Panc1 (cell line): ENCODE results near the gene EP400. TPM values are rescaled to one million over a fixed set of nuclear protein-coding genes. Genes with fewer than 3 reads are reported as not detected.

ENCODE experiments used
- ATAC-seq: fragments of 200-7000 bp; cut with Tn5 transposase; 2 replicates; pipeline ENCODE4 v1.9.1; 2020; ENCODE audit warnings: mild to moderate bottlenecking, moderate library complexity
- BruUV-seq: library from RNA; stranded (reverse); fragments of 400-500 nt; replicated peaks from 2 replicates; lab custom pipeline; 2021; lab: Mats Ljungman, UMichigan
- CTCF ChIA-PET: fragments of 300-600 bp; sonication (Branson Sonifier 250); formaldehyde crosslinking; loops from one replicate; lab custom pipeline; 2022; ENCODE audit warnings: antibody characterized with exemption; lab: Charles Lee
- POLR2A ChIA-PET: fragments of 300-600 bp; sonication (Branson Sonifier 250); formaldehyde crosslinking; loops from one replicate; lab custom pipeline; 2022; ENCODE audit warnings: antibody characterized with exemption; lab: Charles Lee
- DNase-seq: peaks from one replicate; pipeline ENCODE4 v3.0.0-alpha.2; 2010; ENCODE audit warnings: low read depth, low spot score
- H3K27ac ChIP-seq: 2 replicates; pipeline ENCODE4 v1.5.1; 2011; ENCODE audit warnings: mild to moderate bottlenecking, low read length, inconsistent platforms
- H3K27me3 ChIP-seq: fragments of 200-500 bp; sonication (Bioruptor generic); 2 replicates; pipeline ENCODE4 v1.6.0; 2014; ENCODE audit warnings: low read length, inconsistent platforms; ENCODE audit not compliant: control insufficient read depth, insufficient read depth
- H3K36me3 ChIP-seq: fragments of 200-500 bp; sonication (Bioruptor generic); 2 replicates; pipeline ENCODE4 v1.5.1; 2014; ENCODE audit warnings: inconsistent platforms, mild to moderate bottlenecking, low read length, moderate library complexity; ENCODE audit not compliant: control insufficient read depth, insufficient read depth
- H3K4me1 ChIP-seq: 2 replicates; pipeline ENCODE4 v1.5.1; 2011; ENCODE audit warnings: inconsistent platforms, mild to moderate bottlenecking, low read length, moderate library complexity; ENCODE audit not compliant: control insufficient read depth, insufficient read depth
- H3K4me3 ChIP-seq, 2 experiments: 2 replicates each; pipeline ENCODE4 v1.5.1; 2011 to 2012; ENCODE audit warnings: low read depth in 2 of 2, low read length in 2 of 2, mild to moderate bottlenecking in 2 of 2, inconsistent platforms in 1 of 2, moderate library complexity in 1 of 2
- H3K9me3 ChIP-seq: fragments of 200-500 bp; sonication (Bioruptor generic); 2 replicates; pipeline ENCODE4 v1.5.1; 2014; ENCODE audit warnings: low read depth, mild to moderate bottlenecking, inconsistent platforms, low read length, moderate library complexity; ENCODE audit not compliant: control insufficient read depth, insufficient read depth
- CTCF ChIP-seq: fragments of 450-650 bp; IDR thresholded peaks from 2 replicates; pipeline ENCODE4 v1.5.1; 2017; ENCODE audit warnings: mild to moderate bottlenecking
- POLR2AphosphoS5 ChIP-seq: IDR thresholded peaks from 2 replicates; pipeline ENCODE4 v1.6.1; 2012; ENCODE audit warnings: mild to moderate bottlenecking, low read depth, low read length, moderate library complexity
- SIN3A ChIP-seq: IDR thresholded peaks from 2 replicates; pipeline ENCODE4 v1.6.1; 2012; ENCODE audit warnings: low read depth, mild to moderate bottlenecking, low read length, moderate library complexity, borderline replicate concordance; ENCODE audit not compliant: insufficient read depth
- TCF7L2 ChIP-seq: IDR thresholded peaks from 2 replicates; pipeline ENCODE4 v1.6.1; 2011; ENCODE audit warnings: mild to moderate bottlenecking, low read depth, low read length, inconsistent platforms
- in situ Hi-C: cut with HindIII; loops from 2 replicates; pipeline ENCODE4 v1.10.0; 2016; ENCODE audit warnings: low sequenced_read_pairs, low pct_unique_long_range_greater_than_20kb
- intact Hi-C: fragments of 100-400 bp; cut with micrococcal nuclease; formaldehyde crosslinking; loops from one replicate; pipeline ENCODE4 v1.10.0; 2022; ENCODE audit not compliant: unreplicated experiment
- total RNA-seq: library from RNA; stranded (reverse); gene quantifications from one replicate; pipeline ENCODE4 v1.2.1, GENCODE V29; 2021; ENCODE audit not compliant: unreplicated experiment
- TF ChIP-seq, protein P1 (sequence below), 2 experiments: IDR thresholded peaks; 2 replicates each; pipeline ENCODE4 v1.6.1; 2011 to 2012; ENCODE audit warnings: low read depth in 2 of 2, control low read depth in 1 of 2, low read length in 1 of 2, mild to moderate bottlenecking in 1 of 2, moderate library complexity in 1 of 2; ENCODE audit not compliant: insufficient read depth in 1 of 2

The EP400 gene
- total RNA-seq, 1 experiment from 2014 or later: 59.4 TPM

DNA sequence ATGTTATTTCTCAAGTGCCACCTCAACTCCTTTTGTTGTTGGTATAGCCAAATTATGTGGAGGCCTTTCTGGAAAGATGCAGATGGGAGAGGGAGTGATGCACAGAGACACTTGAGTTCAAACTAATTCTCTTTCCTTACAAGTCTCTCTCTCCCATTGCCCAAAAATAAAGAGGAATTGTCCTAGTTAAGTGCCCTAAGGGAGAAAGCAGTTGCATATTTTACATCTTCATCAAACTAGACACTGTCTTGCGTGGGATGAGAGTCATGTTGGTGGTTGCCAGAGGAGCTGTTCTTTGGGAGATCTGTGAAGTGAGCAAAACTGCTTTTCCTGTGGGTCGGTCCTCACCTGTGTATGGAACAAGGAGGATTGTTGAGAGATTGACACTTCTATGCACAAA is 72.2 kb downstream of the EP400 start:
- H3K4me1 ChIP-seq: no peaks in the 10 kb centered on the region
- no peak for DNase-seq
- ATAC-seq: no peak
- intact Hi-C loops: no loop called here
- H3K36me3 ChIP-seq: peaks cover 25% of the 10 kb centered on the region
- POLR2A ChIA-PET: no interaction called here
- no peak overlapping the region for H3K4me3 ChIP-seq
- H3K27me3 ChIP-seq: no peaks in the 10 kb centered on the region
- no peak for TF ChIP-seq TCF7L2
- no peak for TF ChIP-seq POLR2AphosphoS5
- no peak for TF ChIP-seq CTCF
- TF ChIP-seq SIN3A: no peak
- TF ChIP-seq, protein P1, sequence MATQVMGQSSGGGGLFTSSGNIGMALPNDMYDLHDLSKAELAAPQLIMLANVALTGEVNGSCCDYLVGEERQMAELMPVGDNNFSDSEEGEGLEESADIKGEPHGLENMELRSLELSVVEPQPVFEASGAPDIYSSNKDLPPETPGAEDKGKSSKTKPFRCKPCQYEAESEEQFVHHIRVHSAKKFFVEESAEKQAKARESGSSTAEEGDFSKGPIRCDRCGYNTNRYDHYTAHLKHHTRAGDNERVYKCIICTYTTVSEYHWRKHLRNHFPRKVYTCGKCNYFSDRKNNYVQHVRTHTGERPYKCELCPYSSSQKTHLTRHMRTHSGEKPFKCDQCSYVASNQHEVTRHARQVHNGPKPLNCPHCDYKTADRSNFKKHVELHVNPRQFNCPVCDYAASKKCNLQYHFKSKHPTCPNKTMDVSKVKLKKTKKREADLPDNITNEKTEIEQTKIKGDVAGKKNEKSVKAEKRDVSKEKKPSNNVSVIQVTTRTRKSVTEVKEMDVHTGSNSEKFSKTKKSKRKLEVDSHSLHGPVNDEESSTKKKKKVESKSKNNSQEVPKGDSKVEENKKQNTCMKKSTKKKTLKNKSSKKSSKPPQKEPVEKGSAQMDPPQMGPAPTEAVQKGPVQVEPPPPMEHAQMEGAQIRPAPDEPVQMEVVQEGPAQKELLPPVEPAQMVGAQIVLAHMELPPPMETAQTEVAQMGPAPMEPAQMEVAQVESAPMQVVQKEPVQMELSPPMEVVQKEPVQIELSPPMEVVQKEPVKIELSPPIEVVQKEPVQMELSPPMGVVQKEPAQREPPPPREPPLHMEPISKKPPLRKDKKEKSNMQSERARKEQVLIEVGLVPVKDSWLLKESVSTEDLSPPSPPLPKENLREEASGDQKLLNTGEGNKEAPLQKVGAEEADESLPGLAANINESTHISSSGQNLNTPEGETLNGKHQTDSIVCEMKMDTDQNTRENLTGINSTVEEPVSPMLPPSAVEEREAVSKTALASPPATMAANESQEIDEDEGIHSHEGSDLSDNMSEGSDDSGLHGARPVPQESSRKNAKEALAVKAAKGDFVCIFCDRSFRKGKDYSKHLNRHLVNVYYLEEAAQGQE (IDR thresholded peaks at IDR 0.05; ENCODE audit: insufficient read depth in 1 of 2, low read depth in 2 of 2, low read length in 1 of 2): no peak
- no TSS peak for BruUV-seq
- no peak overlapping the region for H3K27ac ChIP-seq
- in situ Hi-C loops: no loop called here
- CTCF ChIA-PET: no interaction called here
- H3K9me3 ChIP-seq: no peaks in the 10 kb centered on the region

DNA sequence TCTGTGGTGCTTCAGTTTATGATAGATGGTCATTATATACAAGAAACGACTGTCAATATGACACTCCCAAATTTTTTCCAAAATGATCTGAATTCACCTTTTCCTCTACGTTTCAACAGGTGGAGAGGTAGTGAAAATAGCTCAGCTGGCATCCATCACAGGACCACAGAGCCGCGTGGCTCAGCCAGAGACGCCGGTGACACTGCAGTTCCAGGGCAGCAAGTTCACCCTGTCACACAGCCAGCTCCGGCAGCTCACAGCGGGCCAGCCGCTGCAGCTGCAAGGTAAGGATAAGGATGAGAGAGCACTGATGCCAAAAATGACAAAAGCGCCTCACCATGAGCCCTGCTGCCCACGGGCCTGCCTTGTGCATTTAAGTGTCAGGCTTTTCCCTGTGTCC is 73.9 kb downstream of the EP400 start:
- H3K4me1 ChIP-seq: no peaks in the 10 kb centered on the region
- peaks cover 20% of the 10 kb centered on the region for H3K36me3 ChIP-seq
- DNase-seq: no peak
- in situ Hi-C loops (no loop called here), intact Hi-C loops (no loop called here)
- BruUV-seq: no TSS peak
- CTCF ChIA-PET: no interaction called here
- no peak for ATAC-seq
- POLR2A ChIA-PET: no interaction called here
- TF ChIP-seq SIN3A: no peak
- no peak for TF ChIP-seq TCF7L2
- TF ChIP-seq POLR2AphosphoS5: no peak
- TF ChIP-seq, protein P1 (IDR thresholded peaks at IDR 0.05; ENCODE audit: insufficient read depth in 1 of 2, low read depth in 2 of 2, low read length in 1 of 2): no peak
- no peak for TF ChIP-seq CTCF
- H3K9me3 ChIP-seq: no peaks in the 10 kb centered on the region
- no peak overlapping the region for H3K4me3 ChIP-seq
- no peaks in the 10 kb centered on the region for H3K27me3 ChIP-seq
- no peak overlapping the region for H3K27ac ChIP-seq
